ENCODE results near the gene TTC34.

- TF ChIP-seq POLR2A (IDR thresholded peaks at IDR 0.05; ENCODE audit: low read depth, low read length) (no peak), TAF1 (IDR thresholded peaks at IDR 0.05; ENCODE audit: borderline replicate concordance, low read depth, low read length) (no peak)
These were observed 189.7 kb downstream of the TTC34 start for GRCh38 chr1:2611621-2612437.

All from GM12892 (cell line).